Pancreas (tissue), 10 donors: ENCODE measurements around the gene MCC. TPM values are rescaled to one million over a fixed set of nuclear protein-coding genes. Genes with fewer than 3 reads are reported as not detected.

ENCODE experiments used
- ATAC-seq, 4 donors: fragments of 200-7000 bp; cut with Tn5 transposase; one replicate each; pipeline versions ENCODE4 v1.8.0 to v1.9.1; 2020; ENCODE audit warnings: mild to moderate bottlenecking in 4 of 4, moderate library complexity in 4 of 4
- DNase-seq, 6 donors: peaks; one replicate each; pipeline ENCODE4 v3.0.0-alpha.2; 2020
- FAIRE-seq: peaks from 2 replicates; lab custom pipeline; 2012; peaks lifted over from hg19 to GRCh38; lab: Jason Lieb, UNC
- H3K27ac ChIP-seq, 4 donors: fragments of 200-600 bp; sonication (generic); 1 replicate in 3 of 4; 2 replicates in 1 of 4; pipeline versions ENCODE4 v1.5.0 to v1.8.0; 2020
- H3K27me3 ChIP-seq, 4 donors: fragments of 200-600 bp; one replicate each; pipeline ENCODE4 v1.8.0; 2021
- H3K36me3 ChIP-seq, 3 donors: fragments of 200-600 bp; sonication (generic) in 1 of 3; one replicate each; pipeline versions ENCODE4 v1.5.0 to v1.8.0; 2020 to 2021
- H3K4me1 ChIP-seq, 3 donors: fragments of 200-600 bp; one replicate each; pipeline ENCODE4 v1.8.0; 2021
- H3K4me3 ChIP-seq, 4 donors: fragments of 200-600 bp; sonication (generic) in 2 of 4; one replicate each; pipeline versions ENCODE4 v1.5.0 to v1.8.0; 2020 to 2021
- H3K9me3 ChIP-seq, 4 donors: fragments of 200-600 bp; one replicate each; pipeline ENCODE4 v1.8.0; 2021
- WGBS, 2 donors: extraction: QIAGEN DNeasy Blood & Tissue Kit; methylation state at CpG; one replicate each; pipeline ENCODE4 v1.1.7; 2013; 5-methylcytosine and 5-hydroxymethylcytosine counted together
- intact Hi-C, 3 donors: fragments of 100-400 bp; cut with DNase I; formaldehyde crosslinking; loops; one replicate each; pipeline versions ENCODE4 v1.11.1 to v1.14.2; 2022
- polyA plus RNA-seq, 2 donors: library from polyadenylated mRNA; stranded (reverse); fragments of 200-250 nt; gene quantifications; one replicate each; pipeline ENCODE4 v1.2.3, GENCODE V29; 2013
- total RNA-seq, 6 donors: library from RNA; stranded (reverse); fragmentation: NEBNext Ultra II Directional in 4 of 6; extraction: Animal tissue kit (Norgen Biotek cat#: 25700) in 4 of 6; gene quantifications; one replicate each; pipeline versions ENCODE4 v1.2.1 to v1.2.4, GENCODE V29; 2021 to 2023
- TF ChIP-seq, protein P1 (sequence below), 4 donors: fragments of 200-600 bp; sonication (generic) in 3 of 4; IDR thresholded peaks; one replicate each; pipeline versions ENCODE4 v1.5.0 to v1.8.0; 2021; ENCODE audit warnings: antibody characterized with exemption in 4 of 4
- donor health status: healthy with polysubstance abuse.
- donor health status: DM: no; HTN: no; CAD: no; lungs with moderate emphysema.
- donor health status: DM: no; HTN: no; CAD: no.
- donor health status: control.
- donor health status: control.
- donor health status: Bipolar disorder and iron deficiency.
- donor health status: DM: yes; HTN: yes; CAD: no.
- donor health status: DM: no; HTN: no; CAD: no.
- donor health status: DM: no; HTN: no; CAD: no.
- donor health status: DM: yes; HTN: yes; CAD: no.

MCC gene
- total and polyA plus RNA-seq, 8 donors: 1.3 to 8.3 (median 4.0) TPM

DNA sequence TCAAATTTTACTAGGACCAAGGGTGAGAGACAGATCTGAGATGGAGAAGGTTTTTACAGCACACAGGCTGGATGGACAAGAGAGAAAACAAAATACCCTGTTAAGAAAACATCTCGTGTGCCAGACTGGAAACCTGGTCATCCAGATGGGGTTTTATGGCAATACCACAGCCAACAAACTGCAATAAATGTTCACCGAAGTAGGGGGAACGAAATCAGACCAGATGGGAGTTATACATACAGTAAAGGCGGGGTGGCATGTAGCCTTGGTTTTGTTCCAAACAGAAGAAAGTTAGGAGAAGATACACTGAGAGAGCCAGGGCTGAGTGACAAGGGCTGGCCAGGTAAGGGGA, 448.3 kb downstream of the MCC start:
- ATAC-seq (no peak), DNase-seq (no peak), FAIRE-seq (no peak)
- Histone ChIP-seq H3K4me1 (no peaks in the 10 kb centered on the region), H3K9me3 (no peaks in the 10 kb centered on the region), H3K4me3 (no peak overlapping the region), H3K27ac (no peak overlapping the region), H3K36me3 (no peaks in the 10 kb centered on the region), H3K27me3 (no peaks in the 10 kb centered on the region)
- TF ChIP-seq, protein P1, sequence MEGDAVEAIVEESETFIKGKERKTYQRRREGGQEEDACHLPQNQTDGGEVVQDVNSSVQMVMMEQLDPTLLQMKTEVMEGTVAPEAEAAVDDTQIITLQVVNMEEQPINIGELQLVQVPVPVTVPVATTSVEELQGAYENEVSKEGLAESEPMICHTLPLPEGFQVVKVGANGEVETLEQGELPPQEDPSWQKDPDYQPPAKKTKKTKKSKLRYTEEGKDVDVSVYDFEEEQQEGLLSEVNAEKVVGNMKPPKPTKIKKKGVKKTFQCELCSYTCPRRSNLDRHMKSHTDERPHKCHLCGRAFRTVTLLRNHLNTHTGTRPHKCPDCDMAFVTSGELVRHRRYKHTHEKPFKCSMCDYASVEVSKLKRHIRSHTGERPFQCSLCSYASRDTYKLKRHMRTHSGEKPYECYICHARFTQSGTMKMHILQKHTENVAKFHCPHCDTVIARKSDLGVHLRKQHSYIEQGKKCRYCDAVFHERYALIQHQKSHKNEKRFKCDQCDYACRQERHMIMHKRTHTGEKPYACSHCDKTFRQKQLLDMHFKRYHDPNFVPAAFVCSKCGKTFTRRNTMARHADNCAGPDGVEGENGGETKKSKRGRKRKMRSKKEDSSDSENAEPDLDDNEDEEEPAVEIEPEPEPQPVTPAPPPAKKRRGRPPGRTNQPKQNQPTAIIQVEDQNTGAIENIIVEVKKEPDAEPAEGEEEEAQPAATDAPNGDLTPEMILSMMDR (IDR thresholded peaks at IDR 0.05): no peak
- 80 to 82% methylated on average over 4 of the region's 4 CpGs for WGBS, 2 donors
- intact Hi-C loops: no loop called here

DNA sequence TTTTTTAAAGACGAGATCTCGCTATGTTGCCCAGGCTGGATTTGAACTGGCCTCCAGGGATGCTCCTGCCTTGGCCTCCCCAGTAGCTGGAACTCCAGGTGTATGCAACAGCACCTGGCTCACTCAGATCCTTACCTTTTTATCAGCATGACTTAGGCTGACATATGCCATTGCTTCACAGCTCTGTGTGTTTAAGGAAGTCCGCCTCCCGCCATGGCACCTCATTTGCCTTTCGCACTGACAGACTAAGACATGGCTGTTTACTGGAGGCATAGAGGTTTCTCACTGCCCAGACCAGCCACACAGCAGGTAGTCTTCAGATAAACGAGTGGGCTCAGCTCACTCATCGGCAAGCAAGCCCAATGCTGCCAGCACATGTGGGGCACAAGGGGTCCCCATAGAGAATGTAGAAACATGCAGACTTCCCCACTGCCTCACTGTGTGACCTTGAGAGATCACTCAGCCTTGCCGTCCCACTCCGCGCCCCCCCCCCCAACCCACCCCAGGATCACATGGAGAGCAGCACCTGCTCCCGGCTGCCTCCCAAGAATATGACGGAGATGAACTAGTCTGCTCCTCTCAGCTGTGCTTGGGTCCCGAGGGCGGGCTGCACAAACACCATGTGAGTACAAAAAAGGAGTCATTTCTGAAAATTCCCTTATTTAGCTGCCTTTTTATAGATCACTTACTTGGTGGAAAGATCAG, 448.9 kb downstream of the MCC start:
- DNase-seq: no peak
- FAIRE-seq: no peak
- intact Hi-C loops: no loop called here
- H3K36me3 ChIP-seq: no peaks in the 10 kb centered on the region
- H3K27ac ChIP-seq: no peak overlapping the region
- H3K9me3 ChIP-seq: no peaks in the 10 kb centered on the region
- H3K27me3 ChIP-seq: no peaks in the 10 kb centered on the region
- TF ChIP-seq, protein P1 (IDR thresholded peaks at IDR 0.05): no peak
- no peak overlapping the region for H3K4me3 ChIP-seq
- WGBS, 2 donors: 66 to 78% methylated on average over 14 of the region's 14 CpGs
- no peaks in the 10 kb centered on the region for H3K4me1 ChIP-seq
- ATAC-seq: no peak

DNA sequence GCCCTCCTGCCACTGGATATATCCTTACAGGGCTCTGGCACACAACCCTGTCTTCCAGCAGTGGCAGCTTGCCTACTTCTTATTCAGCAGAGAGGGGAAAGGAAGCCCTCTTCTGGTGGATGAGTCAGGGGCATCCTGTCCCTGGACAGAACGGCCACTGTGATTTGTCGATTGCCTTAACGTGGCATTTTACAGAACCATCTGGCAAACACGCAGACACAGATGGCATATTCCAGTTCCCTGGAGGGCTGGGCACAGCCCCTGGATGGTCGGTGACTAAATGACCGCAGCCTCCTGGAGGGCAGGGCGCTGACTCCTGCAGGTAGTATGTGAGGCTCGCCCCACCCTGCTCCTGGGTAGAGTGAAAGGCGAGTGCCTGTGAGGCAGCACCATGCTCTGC, 449.5 kb downstream of the MCC start:
- FAIRE-seq (no peak), ATAC-seq (no peak)
- WGBS, 2 donors: 66 to 80% methylated on average over 9 of the region's 9 CpGs

DNA sequence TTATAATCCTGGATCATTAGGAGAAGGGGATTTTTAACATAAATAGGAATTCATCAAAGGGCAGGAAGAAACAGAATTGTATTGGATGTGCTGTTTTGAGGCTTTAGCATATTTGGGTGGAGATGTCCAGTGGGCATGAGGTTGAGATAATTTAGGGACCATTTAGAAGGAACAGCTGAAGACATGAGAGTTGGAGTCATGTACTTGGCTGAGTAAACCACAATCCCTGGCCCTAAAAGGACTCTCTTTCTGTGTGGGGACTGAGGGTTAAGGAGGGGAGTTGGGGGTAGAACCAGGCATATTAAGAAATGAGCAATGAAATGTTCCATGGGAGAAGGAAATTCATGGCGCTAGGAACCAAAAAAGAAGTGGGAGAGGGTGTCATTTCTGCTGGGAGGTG, 450.1 kb downstream of the MCC start:
- intact Hi-C loops: no loop called here
- 94 to 100% methylated on average over 1 of the region's 1 CpG for WGBS, 2 donors

More for the DNA sequence above, 449.5 kb downstream of the MCC start:
- DNase-seq: no peak
- Histone ChIP-seq H3K4me3 (no peak overlapping the region), H3K27me3 (no peaks in the 10 kb centered on the region), H3K9me3 (no peaks in the 10 kb centered on the region), H3K27ac (no peak overlapping the region), H3K36me3 (no peaks in the 10 kb centered on the region), H3K4me1 (no peaks in the 10 kb centered on the region)
- intact Hi-C loops: no loop called here
- TF ChIP-seq, protein P1 (IDR thresholded peaks at IDR 0.05): no peak

DNA sequence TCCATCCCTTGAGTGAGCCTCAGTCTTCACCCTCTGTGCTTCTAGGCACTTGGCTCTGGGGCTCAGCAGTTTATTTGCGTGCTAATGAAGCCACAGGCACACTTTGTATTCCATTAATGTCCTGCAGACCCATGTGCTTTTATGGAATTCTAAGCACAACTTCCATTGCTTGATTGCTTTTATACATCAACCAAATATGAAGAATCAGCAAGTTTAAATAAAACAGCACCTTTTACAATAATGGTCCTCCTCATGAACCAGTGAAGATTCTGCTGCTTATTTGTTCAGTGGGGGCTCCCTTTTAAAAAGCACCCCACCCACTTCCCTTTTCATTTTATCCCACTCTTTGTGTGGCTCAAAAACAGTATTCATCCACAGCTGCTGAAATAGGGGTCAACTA, 451.4 kb downstream of the MCC start:
- DNase-seq: no peak
- Histone ChIP-seq H3K36me3 (no peaks in the 10 kb centered on the region), H3K27ac (no peak overlapping the region), H3K4me3 (no peak overlapping the region), H3K27me3 (no peaks in the 10 kb centered on the region), H3K4me1 (no peaks in the 10 kb centered on the region), H3K9me3 (no peaks in the 10 kb centered on the region)
- intact Hi-C loops: no loop called here
- 100% methylated on average over 1 of the region's 1 CpG for WGBS, 2 donors
- FAIRE-seq: no peak
- no peak for ATAC-seq
- TF ChIP-seq, protein P1 (IDR thresholded peaks at IDR 0.05): no peak

More for the DNA sequence above, 450.1 kb downstream of the MCC start:
- ATAC-seq (no peak), FAIRE-seq (no peak), DNase-seq (no peak)
- Histone ChIP-seq H3K27me3 (no peaks in the 10 kb centered on the region), H3K4me1 (no peaks in the 10 kb centered on the region), H3K9me3 (no peaks in the 10 kb centered on the region), H3K36me3 (no peaks in the 10 kb centered on the region), H3K27ac (no peak overlapping the region), H3K4me3 (no peak overlapping the region)
- TF ChIP-seq, protein P1 (IDR thresholded peaks at IDR 0.05): no peak
